ENCODE data around the gene STPG3. TPM values are rescaled to one million over a fixed set of nuclear protein-coding genes. Genes with fewer than 3 reads are reported as not detected.

STPG3 gene
- total RNA-seq, 1 donor from 2014 or later: not detected

DNA sequence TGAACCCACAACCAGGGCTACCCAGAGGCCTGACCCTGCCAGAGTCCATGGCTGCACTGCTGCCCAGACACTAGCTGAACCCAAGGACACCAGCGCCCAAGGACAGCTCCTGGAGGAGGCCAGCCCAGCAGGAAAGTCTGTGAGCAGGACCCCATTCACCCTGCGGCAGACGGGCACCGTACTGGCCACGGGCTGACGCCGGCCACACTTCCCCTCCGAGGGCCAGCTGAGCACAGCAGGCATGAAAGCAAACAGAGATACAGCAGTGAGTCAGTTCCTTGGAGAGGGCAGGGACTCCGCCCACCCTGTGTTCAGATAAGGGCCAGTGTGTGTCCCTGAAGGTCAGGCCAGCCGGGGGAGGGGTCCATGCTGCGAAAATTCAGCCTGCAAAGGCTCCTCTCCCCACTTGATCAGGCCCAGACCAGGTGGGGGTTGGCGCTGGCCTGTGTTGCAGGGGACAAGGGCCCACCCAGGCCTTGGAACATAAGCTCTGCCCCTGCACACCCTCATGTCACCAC is 32.3 kb upstream of the STPG3 start:
- TF ChIP-seq, protein P1, sequence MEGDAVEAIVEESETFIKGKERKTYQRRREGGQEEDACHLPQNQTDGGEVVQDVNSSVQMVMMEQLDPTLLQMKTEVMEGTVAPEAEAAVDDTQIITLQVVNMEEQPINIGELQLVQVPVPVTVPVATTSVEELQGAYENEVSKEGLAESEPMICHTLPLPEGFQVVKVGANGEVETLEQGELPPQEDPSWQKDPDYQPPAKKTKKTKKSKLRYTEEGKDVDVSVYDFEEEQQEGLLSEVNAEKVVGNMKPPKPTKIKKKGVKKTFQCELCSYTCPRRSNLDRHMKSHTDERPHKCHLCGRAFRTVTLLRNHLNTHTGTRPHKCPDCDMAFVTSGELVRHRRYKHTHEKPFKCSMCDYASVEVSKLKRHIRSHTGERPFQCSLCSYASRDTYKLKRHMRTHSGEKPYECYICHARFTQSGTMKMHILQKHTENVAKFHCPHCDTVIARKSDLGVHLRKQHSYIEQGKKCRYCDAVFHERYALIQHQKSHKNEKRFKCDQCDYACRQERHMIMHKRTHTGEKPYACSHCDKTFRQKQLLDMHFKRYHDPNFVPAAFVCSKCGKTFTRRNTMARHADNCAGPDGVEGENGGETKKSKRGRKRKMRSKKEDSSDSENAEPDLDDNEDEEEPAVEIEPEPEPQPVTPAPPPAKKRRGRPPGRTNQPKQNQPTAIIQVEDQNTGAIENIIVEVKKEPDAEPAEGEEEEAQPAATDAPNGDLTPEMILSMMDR (IDR thresholded peaks at IDR 0.05; ENCODE audit: unreplicated experiment): no peak
- H3K27ac Mint-ChIP-seq (ENCODE audit: unreplicated experiment): no peak overlapping the region
- no peaks in the 10 kb centered on the region for H3K4me1 Mint-ChIP-seq (ENCODE audit: unreplicated experiment)
- no peak for DNase-seq (ENCODE audit: low spot score)
- no peaks in the 10 kb centered on the region for H3K36me3 Mint-ChIP-seq (ENCODE audit: low read depth, unreplicated experiment)
- H3K4me3 Mint-ChIP-seq (ENCODE audit: unreplicated experiment): no peak overlapping the region
- peaks cover 7% of the 10 kb centered on the region for H3K27me3 Mint-ChIP-seq (ENCODE audit: unreplicated experiment)
- no peaks in the 10 kb centered on the region for H3K9me3 Mint-ChIP-seq (ENCODE audit: unreplicated experiment)

DNA sequence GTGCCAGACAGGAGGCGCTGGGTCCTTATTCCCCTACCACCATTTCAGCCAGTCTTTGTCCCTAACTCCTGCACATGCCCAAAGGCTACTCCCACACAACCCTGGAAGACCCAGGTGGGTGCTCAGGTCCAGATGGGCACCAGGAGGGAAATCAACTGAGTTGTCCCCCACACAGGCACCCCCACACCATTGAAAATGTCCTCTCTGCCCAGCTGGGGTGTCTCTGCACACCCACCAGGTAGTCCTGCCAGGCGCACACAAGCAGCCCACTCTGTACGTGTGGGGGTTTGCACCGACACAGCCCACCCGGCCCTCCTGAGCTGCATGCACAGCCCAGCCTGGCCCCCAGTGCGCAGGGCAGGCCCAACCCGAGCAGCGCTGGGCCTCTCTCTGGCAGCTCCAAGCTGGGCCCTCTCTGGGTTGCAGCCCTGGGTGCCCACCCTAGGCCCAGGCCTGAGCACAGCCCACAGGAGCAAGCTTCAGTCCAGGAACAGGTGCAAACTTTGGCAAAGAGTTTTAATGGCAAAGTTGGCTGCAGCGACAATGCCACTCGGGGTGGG is 31.2 kb upstream of the STPG3 start:
- Mint-ChIP-seq H3K27me3 (ENCODE audit: unreplicated experiment) (peaks cover 5% of the 10 kb centered on the region), H3K4me3 (ENCODE audit: unreplicated experiment) (no peak overlapping the region), H3K36me3 (ENCODE audit: low read depth, unreplicated experiment) (no peaks in the 10 kb centered on the region), H3K9me3 (ENCODE audit: unreplicated experiment) (no peaks in the 10 kb centered on the region), H3K4me1 (ENCODE audit: unreplicated experiment) (no peaks in the 10 kb centered on the region), H3K27ac (ENCODE audit: unreplicated experiment) (no peak overlapping the region)
- TF ChIP-seq, protein P1 (IDR thresholded peaks at IDR 0.05; ENCODE audit: unreplicated experiment): no peak
- DNase-seq (ENCODE audit: low spot score): no peak

DNA sequence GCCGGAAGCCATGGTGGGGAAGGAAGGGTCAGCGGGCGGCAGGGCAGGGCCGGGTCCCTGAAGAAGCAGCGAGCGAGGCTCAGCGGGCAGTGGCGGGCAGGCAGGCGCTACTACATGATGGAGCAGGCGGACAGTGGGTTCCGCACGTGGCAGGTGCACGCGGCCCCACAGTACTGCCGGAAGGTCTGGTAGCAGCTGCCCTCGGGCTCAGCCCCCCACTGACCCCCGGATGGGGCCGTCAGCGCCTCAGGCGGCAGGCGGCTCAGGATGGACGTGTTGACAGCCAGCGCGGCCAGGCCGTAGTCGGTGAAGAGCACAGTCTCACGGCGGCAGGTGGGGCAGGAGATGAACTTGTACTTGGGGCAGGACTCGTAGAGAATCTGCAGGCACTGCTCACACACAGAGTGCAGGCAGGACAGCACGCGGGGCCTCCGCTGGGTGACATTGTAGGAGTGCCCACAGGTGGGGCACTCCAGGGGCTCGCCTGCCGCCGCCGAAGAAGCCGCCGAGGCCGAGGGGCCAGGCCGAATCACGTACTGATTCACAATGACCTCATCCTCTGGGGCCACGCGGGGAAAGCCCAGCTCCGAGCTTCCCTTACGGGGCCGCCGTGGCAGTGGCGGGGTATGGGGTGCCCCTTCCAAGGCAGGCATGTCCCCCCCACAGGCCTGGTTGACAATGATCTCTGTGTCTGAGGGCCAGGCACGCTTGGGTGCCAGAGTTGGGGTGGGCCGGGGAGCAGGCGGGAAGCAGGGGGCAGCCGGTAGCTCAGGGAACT is 30.6 kb upstream of the STPG3 start:
- Mint-ChIP-seq H3K4me3 (ENCODE audit: unreplicated experiment) (no peak overlapping the region), H3K4me1 (ENCODE audit: unreplicated experiment) (no peaks in the 10 kb centered on the region), H3K9me3 (ENCODE audit: unreplicated experiment) (no peaks in the 10 kb centered on the region), H3K27ac (ENCODE audit: unreplicated experiment) (no peak overlapping the region), H3K27me3 (ENCODE audit: unreplicated experiment) (peaks cover 8% of the 10 kb centered on the region), H3K36me3 (ENCODE audit: low read depth, unreplicated experiment) (no peaks in the 10 kb centered on the region)
- no peak for DNase-seq (ENCODE audit: low spot score)
- TF ChIP-seq, protein P1 (IDR thresholded peaks at IDR 0.05; ENCODE audit: unreplicated experiment): no peak

DNA sequence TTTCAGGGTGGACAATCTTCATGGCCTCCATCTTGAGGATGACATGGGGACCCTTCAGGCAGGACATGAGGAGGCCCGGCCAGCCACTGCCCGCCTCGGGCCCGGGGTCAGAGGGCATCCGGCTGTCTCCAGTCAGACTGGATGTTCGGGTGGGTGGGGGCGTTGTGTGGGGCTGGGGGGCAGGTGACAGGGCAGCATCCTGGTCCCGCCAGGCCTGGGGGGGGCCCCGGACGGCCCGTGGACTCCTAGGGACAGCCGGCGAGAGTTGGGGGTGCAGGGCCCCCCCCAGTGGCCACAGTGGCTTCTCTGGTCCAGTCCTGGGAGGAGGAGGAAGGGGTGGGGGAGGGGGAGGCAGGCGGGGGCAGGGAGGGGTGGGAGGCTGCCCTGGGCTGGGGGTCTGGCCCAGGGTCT is 30.0 kb upstream of the STPG3 start:
- Mint-ChIP-seq H3K4me3 (ENCODE audit: unreplicated experiment) (no peak overlapping the region), H3K27me3 (ENCODE audit: unreplicated experiment) (peaks cover 8% of the 10 kb centered on the region), H3K9me3 (ENCODE audit: unreplicated experiment) (no peaks in the 10 kb centered on the region), H3K27ac (ENCODE audit: unreplicated experiment) (no peak overlapping the region), H3K4me1 (ENCODE audit: unreplicated experiment) (no peaks in the 10 kb centered on the region), H3K36me3 (ENCODE audit: low read depth, unreplicated experiment) (no peaks in the 10 kb centered on the region)
- DNase-seq (ENCODE audit: low spot score): no peak
- TF ChIP-seq, protein P1 (IDR thresholded peaks at IDR 0.05; ENCODE audit: unreplicated experiment): no peak

Data from endothelial cell (in vitro differentiated cells).